GM10266 (cell line): ENCODE measurements around the gene SOX30.

Source experiments
- DNase-seq: peaks from one replicate; pipeline ENCODE4 v3.0.0; 2012; ENCODE audit errors: extremely low spot score
- TF ChIP-seq, protein P1 (sequence below): IDR thresholded peaks from 2 replicates; pipeline ENCODE4 v1.5.1; 2012; ENCODE audit warnings: mild to moderate bottlenecking, low read depth; ENCODE audit not compliant: control insufficient read depth, insufficient read depth; ENCODE audit errors: missing control alignments

Gene SOX30

DNA sequence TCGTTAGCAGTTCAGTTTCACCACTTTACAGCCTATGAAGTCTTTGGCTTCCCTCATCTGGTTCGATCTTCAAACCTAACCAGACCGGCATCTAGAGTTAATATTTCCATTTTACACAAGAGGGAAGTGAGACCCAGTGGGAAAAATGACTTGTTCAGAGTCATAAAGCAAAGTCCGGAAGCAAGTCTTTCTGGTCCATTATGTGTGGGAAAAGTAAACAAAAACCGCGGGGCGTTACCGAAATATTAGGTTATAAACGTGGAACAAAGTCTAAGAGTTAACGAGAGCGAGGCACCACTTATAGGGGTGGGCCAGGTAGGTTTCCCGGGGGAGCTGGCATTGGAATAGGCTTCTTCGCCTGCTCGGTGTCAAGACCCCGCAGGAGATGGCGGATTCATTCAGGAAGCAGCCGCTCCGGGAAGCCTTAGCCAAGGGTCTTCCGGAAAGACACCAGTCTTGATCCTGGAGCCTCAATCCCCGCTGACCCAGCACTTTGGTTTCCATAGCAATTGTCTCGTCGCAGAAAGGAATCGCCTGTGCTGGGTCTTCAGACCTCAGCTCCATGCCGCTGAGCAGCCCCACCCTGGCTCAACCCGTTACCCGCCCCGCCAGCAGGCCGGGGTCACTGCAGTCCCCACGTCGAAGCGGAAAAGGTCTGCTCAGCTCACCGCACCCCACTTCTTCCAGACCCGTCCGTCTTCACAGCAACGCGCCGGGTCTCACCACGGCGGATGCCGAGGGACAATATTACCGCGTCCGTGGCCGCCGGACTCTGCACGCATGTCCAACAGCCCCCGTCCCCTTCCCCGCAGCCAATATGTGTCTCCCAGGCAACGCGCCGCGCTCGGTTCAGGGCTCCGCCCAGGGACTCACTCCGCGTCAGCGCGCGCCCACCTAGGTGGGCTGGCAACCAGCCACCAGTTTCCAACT, 18.7 kb upstream of the SOX30 start, which contains the start of gene C5orf52:
TSS of gene C5orf52 (plus strand) at position 872 of the 930 bp plus-strand sequence. CDS start 82 bp downstream, outside the sequence.
- TF ChIP-seq, protein P1, sequence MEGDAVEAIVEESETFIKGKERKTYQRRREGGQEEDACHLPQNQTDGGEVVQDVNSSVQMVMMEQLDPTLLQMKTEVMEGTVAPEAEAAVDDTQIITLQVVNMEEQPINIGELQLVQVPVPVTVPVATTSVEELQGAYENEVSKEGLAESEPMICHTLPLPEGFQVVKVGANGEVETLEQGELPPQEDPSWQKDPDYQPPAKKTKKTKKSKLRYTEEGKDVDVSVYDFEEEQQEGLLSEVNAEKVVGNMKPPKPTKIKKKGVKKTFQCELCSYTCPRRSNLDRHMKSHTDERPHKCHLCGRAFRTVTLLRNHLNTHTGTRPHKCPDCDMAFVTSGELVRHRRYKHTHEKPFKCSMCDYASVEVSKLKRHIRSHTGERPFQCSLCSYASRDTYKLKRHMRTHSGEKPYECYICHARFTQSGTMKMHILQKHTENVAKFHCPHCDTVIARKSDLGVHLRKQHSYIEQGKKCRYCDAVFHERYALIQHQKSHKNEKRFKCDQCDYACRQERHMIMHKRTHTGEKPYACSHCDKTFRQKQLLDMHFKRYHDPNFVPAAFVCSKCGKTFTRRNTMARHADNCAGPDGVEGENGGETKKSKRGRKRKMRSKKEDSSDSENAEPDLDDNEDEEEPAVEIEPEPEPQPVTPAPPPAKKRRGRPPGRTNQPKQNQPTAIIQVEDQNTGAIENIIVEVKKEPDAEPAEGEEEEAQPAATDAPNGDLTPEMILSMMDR, result no peak
- no peak for DNase-seq

DNA sequence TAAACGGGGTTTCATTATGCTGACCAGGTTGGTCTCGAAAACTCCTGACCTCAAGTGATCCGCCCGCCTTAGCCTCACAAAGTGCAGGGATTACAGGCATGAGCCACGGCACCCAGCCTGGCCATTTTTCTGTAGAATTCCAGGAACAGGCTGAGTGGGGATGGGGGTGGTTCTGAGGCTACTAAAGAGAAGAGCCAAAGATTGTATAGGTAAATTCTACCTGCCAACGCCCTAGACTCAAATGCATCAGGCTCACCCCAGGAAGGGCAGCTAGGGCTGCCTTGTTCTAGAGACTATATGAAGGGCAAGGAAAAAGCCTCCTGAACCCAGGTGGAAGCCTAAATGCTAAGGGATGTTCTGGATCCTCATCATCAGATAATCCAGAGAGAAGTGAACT, 17.5 kb upstream of the SOX30 start:
- TF ChIP-seq, protein P1, result no peak
- DNase-seq, result no peak

DNA sequence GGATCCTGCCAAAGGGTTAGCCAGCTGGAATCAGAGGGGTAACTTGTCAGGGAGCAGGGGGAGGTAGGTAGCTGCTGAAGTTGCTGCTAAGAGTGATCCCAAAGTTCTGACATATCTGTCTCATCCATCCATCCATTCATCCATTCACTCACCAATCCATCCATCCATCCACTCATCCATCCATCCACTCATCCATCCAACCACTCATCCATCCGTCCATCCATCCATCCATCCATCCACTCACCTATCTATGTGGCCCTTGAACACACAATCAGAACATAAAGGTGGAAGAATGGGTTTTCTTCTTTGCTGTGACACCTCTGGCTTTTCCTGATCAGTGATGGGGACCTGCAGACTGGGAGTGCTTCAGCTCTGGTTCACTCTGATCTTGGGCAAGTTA, 16.1 kb upstream of the SOX30 start:
- DNase-seq, result no peak
- TF ChIP-seq, protein P1, result no peak

DNA sequence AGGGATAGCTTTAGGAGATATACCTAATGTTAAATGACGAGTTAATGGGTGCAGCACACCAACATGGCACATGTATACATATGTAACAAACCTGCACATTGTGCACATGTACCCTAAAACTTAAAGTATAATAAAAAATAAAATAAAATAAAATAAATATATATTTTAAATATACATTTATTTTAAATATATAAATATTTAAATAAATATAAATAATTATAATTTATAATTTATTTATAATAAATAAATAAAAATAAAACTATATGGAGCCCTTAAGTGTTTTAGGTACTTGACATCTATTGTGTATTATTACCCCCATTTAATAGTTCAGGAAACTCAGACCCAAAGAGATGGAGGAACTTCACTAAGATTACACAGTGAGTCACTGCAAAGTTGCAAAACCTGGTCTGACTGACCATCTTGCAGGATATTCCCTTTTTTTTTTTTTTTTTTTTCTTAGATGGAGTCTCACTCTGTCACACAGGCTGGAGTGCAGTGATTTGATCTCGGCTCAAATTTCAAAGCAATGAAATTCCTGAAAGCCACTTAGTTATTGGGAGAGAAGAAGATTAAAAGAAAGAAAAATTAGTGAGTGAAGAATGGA, 13.3 kb upstream of the SOX30 start:
- no peak for DNase-seq
- TF ChIP-seq, protein P1, result no peak

DNA sequence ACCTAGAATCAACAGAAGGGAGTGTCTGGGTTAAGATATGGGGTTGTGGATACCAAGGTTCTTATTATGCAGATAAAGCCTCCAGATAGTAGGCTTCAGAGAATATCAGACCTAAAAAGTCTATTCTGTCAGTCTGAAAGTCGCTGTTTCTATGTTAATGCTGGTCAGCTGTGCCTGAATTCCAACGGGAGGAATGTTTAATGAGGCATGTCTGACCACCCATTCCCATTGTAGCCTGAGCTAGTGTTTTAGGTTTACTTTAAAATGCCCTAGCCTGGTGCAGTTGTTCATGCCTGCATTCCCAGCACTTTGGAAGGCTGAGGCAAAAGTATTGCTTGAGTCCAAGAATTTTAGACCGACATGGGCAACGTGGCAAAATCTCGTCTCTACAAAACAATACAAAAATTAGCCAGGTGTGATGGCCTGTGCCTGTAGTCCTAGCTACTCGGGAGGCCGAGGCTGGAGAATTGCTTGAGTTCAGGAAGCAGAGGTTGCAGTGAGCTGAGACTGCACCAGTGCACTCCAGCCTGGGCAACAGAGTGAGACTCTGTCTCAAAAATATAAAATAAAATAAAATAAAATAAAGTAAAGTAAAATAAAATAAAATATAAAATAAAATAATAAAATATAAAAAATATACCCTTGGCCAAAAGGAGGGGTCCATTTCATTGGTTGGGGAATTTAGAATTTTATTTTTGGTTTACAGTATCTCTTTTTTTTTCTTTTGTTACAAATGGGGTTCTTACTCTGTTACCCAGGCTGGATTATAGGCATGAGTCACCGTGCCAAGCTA, 7.8 kb upstream of the SOX30 start:
- TF ChIP-seq, protein P1, result no peak
- no peak for DNase-seq

DNA sequence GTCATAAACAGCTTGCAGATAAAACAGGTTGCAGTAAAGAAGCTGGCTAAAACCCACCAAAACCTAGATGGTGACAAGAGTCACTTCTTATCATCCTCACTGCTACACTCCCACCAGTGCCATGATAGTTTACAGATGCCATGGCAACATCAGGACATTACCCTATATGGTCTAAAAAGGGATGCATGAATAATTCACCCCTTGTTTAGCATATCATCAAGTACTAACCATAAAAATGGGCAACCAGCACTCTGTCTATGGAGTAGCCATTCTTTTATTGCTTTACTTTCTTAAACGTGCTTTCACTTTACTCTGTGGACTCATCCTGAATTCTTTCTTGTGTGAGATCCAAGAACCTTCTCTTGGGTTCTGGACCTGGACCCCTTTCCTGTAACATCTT, 6.7 kb upstream of the SOX30 start:
- DNase-seq, result no peak
- TF ChIP-seq, protein P1, result no peak
